HUES48 (cell line): ENCODE results near the gene CPE.
"Not testable (repeated sequence)": the region's sequence is repeated elsewhere in the genome, so short reads cannot be mapped to it uniquely, and the experiment has no call there.

Source experiments
- H3K27ac ChIP-seq: one replicate; pipeline ENCODE4 v1.7.0; 2013; ENCODE audit warnings: low read depth, low read length, inconsistent platforms
- H3K27me3 ChIP-seq: 2 replicates; pipeline ENCODE4 v1.6.1; 2013; ENCODE audit warnings: mild to moderate bottlenecking, low read length; ENCODE audit not compliant: control insufficient read depth, insufficient read depth
- H3K36me3 ChIP-seq: 2 replicates; pipeline ENCODE4 v1.6.1; 2013; ENCODE audit warnings: low read length; ENCODE audit not compliant: control insufficient read depth, insufficient read depth
- H3K4me1 ChIP-seq: 2 replicates; pipeline ENCODE4 v1.6.1; 2013; ENCODE audit warnings: mild to moderate bottlenecking, low read length; ENCODE audit not compliant: control insufficient read depth, insufficient read depth
- H3K4me3 ChIP-seq: 2 replicates; pipeline ENCODE4 v1.5.1; 2013; ENCODE audit warnings: mild to moderate bottlenecking, low read depth, low read length
- H3K9ac ChIP-seq: 2 replicates; pipeline ENCODE4 v1.6.1; 2013; ENCODE audit warnings: mild to moderate bottlenecking, low read depth, low read length, moderate library complexity
- H3K9me3 ChIP-seq: 2 replicates; pipeline ENCODE4 v1.6.1; 2013; ENCODE audit warnings: low read length; ENCODE audit not compliant: control insufficient read depth, insufficient read depth

The CPE gene

GRCh38 chr4:165439981-165440380 is 61.2 kb downstream of the CPE start:
- H3K27me3 ChIP-seq = no peaks in the 10 kb centered on the region
- peaks cover 6% of the 10 kb centered on the region for H3K4me1 ChIP-seq
- H3K4me3 ChIP-seq = no peak overlapping the region
- no peak overlapping the region for H3K9ac ChIP-seq
- peak overlapping the region; percentile 66 for H3K27ac ChIP-seq
- no peaks in the 10 kb centered on the region for H3K36me3 ChIP-seq
- H3K9me3 ChIP-seq = no peaks in the 10 kb centered on the region

GRCh38 chr4:165440415-165441158 is 61.8 kb downstream of the CPE start:
- Histone ChIP-seq H3K27me3 (no peaks in the 10 kb centered on the region), H3K4me1 (peaks cover 6% of the 10 kb centered on the region), H3K9ac (no peak overlapping the region), H3K36me3 (no peaks in the 10 kb centered on the region), H3K27ac (peak overlapping the region; percentile 66), H3K9me3 (no peaks in the 10 kb centered on the region), H3K4me3 (no peak overlapping the region)

GRCh38 chr4:165443276-165443675 is 64.5 kb downstream of the CPE start:
- H3K4me3 ChIP-seq = no peak overlapping the region
- peaks cover 6% of the 10 kb centered on the region for H3K4me1 ChIP-seq
- H3K9ac ChIP-seq = no peak overlapping the region
- H3K27me3 ChIP-seq = no peaks in the 10 kb centered on the region
- no peak overlapping the region for H3K27ac ChIP-seq
- no peaks in the 10 kb centered on the region for H3K36me3 ChIP-seq
- H3K9me3 ChIP-seq = no peaks in the 10 kb centered on the region

- H3K27me3 ChIP-seq = no peaks in the 10 kb centered on the region
- no peak overlapping the region for H3K27ac ChIP-seq
- H3K9ac ChIP-seq = no peak overlapping the region
- H3K36me3 ChIP-seq = no peaks in the 10 kb centered on the region
- H3K9me3 ChIP-seq = no peaks in the 10 kb centered on the region
- no peaks in the 10 kb centered on the region for H3K4me1 ChIP-seq
- no peak overlapping the region for H3K4me3 ChIP-seq
These were observed 69.9 kb downstream of the CPE start for GRCh38 chr4:165448700-165449099.

GRCh38 chr4:165449333-165449732 is 70.5 kb downstream of the CPE start:
- Histone ChIP-seq H3K4me3 (no peak overlapping the region), H3K27me3 (no peaks in the 10 kb centered on the region), H3K4me1 (no peaks in the 10 kb centered on the region), H3K9ac (no peak overlapping the region), H3K27ac (no peak overlapping the region), H3K36me3 (no peaks in the 10 kb centered on the region), H3K9me3 (no peaks in the 10 kb centered on the region)

GRCh38 chr4:165450871-165451270 is 72.1 kb downstream of the CPE start:
- H3K27me3 ChIP-seq = no peaks in the 10 kb centered on the region
- H3K27ac ChIP-seq = no peak overlapping the region
- H3K4me3 ChIP-seq = no peak overlapping the region

GRCh38 chr4:165453140-165453539 is 74.3 kb downstream of the CPE start:
- not testable (repeated sequence) for H3K9me3 ChIP-seq, H3K36me3 ChIP-seq
- peaks cover 11% of the 10 kb centered on the region for H3K4me1 ChIP-seq

More at GRCh38 chr4:165450871-165451270, 72.1 kb downstream of the CPE start:
- no peaks in the 10 kb centered on the region for H3K36me3 ChIP-seq
- H3K4me1 ChIP-seq = no peaks in the 10 kb centered on the region
- H3K9me3 ChIP-seq = no peaks in the 10 kb centered on the region
- H3K9ac ChIP-seq = no peak overlapping the region

GRCh38 chr4:165454426-165454825 is 75.6 kb downstream of the CPE start:
- Histone ChIP-seq H3K4me1 (peaks cover 16% of the 10 kb centered on the region), H3K9ac (no peak overlapping the region), H3K27ac (no peak overlapping the region), H3K36me3 (no peaks in the 10 kb centered on the region), H3K9me3 (no peaks in the 10 kb centered on the region), H3K27me3 (no peaks in the 10 kb centered on the region), H3K4me3 (no peak overlapping the region)

More at GRCh38 chr4:165453140-165453539, 74.3 kb downstream of the CPE start:
- not testable (repeated sequence) for H3K27me3 ChIP-seq, H3K4me3 ChIP-seq, H3K27ac ChIP-seq, H3K9ac ChIP-seq

GRCh38 chr4:165457793-165458192 is 79.0 kb downstream of the CPE start:
- H3K4me1 ChIP-seq = peaks cover 28% of the 10 kb centered on the region
- no peak overlapping the region for H3K9ac ChIP-seq
- H3K4me3 ChIP-seq = no peak overlapping the region
- no peaks in the 10 kb centered on the region for H3K9me3 ChIP-seq
- no peak overlapping the region for H3K27ac ChIP-seq
- H3K27me3 ChIP-seq = no peaks in the 10 kb centered on the region
- H3K36me3 ChIP-seq = no peaks in the 10 kb centered on the region

GRCh38 chr4:165458471-165458870 is 79.7 kb downstream of the CPE start:
- Histone ChIP-seq H3K27me3 (no peaks in the 10 kb centered on the region), H3K9me3 (no peaks in the 10 kb centered on the region), H3K4me3 (no peak overlapping the region), H3K36me3 (no peaks in the 10 kb centered on the region), H3K9ac (no peak overlapping the region), H3K27ac (no peak overlapping the region), H3K4me1 (peaks cover 31% of the 10 kb centered on the region)

- Histone ChIP-seq H3K4me3 (no peak overlapping the region), H3K36me3 (no peaks in the 10 kb centered on the region), H3K27me3 (no peaks in the 10 kb centered on the region), H3K4me1 (peaks cover 31% of the 10 kb centered on the region), H3K9ac (no peak overlapping the region), H3K9me3 (no peaks in the 10 kb centered on the region), H3K27ac (no peak overlapping the region)
These were observed 82.5 kb downstream of the CPE start for GRCh38 chr4:165461159-165461821.
